ENCODE measurements around the gene GNG4.

Gene GNG4

DNA sequence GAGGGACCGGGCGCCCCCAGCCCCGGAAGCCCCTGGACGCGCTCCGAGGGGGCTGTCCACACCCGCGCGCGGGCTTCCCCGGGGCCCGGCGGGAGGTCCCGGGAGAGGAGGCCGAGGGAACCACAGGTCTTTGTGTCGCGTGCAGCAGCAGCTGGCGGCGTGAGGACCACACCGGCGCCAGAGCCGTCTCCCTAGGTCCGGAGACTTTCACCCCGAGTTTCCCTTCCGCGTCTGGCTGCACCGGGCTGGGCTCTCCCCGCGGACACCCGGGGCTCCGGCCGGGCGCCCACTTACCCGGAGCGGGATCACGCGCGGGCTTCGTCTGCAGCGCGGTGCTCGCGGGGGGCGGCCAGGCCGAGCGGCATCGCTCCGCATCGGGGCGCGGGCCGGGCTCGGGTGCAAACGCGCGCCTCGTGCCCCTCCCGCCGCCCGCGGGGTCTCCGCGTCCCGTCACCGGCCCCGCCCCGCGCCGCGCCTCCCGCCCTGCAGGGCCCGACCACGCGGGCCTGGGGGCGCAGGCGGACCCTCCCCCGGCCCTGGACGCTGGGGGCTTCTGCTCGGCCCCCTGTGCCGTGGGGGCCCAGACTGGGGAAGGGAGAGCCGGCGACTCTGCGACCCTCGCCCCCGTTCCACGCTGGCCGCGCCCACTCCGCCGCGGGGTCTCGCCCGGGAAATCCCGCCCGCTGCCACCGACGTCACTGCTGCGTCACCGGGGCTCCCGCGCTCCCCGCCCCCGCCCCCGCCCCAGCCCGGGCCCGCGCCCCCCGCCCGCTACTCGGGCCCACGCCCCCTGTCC lies at the start of gene GNG4:
Gene GNG4 (minus strand): TSS at position 417 of the 796 bp plus-strand sequence. CDS start 65,946 bp downstream, outside the sequence.
- peak; percentile 61 for DNase-seq

GRCh38 chr1:235697508-235697907 lies 47.9 kb upstream of the GNG4 start:
- no peak for DNase-seq

DNA sequence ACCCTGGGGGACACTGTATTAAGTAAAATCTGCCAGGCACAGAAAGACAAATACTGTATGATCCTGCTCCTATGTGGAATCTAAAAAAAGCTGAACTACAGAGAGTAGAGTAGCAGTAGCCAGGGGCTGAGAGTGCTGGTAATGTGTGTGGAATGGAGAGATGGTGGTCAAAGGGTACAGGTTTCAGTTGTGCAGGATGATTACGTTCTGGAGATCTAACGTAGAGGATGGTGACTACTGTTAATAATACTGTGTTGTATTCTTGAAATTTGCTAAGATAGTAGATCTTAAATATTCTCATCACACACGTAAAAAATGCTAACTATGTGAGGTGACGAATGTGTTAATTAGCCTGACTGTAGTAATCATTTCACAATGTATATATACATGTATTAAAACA lies 39.8 kb upstream of the GNG4 start:
- DNase-seq = no peak

GRCh38 chr1:235688096-235688495 lies 38.5 kb upstream of the GNG4 start:
- no peak for DNase-seq

DNA sequence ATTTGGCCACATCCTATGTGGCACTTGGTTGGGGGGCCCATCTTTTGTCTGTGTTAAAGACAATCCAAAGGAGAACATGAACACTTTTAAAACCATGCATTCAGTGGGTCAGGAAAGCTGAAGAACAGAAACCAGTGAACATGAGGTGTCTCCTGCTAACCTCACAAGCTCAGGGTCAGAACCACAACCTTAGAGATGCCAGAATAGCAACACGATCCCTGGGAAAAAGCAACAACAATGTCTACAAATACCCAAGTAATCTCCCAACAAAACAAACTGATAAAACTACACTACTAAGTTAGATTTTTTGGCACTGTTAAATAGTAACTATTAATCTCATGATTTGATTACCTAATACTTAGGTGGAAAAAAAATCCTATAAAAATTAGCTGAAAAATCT lies 34.1 kb upstream of the GNG4 start:
- no peak for DNase-seq

GRCh38 chr1:235682216-235682615 lies 32.6 kb upstream of the GNG4 start:
- DNase-seq = no peak

DNA sequence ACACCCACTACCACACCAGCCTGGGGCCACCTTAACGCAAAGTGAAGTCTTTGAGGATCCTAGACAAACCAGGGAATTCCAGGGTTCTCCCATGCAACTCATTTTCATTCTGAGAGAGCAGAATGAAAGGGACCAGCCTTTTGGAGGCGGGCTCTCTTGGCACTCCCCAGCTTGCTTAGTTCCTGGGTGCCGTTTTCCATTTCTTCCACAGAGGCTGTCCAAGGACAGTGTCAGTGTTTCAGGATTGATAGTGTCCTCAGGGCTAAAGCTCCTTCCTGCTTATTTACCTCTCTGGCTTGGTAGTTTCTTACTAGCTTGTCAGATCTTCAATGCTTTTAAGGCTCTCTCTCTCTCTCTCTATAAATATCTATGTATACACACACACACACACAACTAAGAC lies 30.1 kb upstream of the GNG4 start:
- no peak for DNase-seq

DNA sequence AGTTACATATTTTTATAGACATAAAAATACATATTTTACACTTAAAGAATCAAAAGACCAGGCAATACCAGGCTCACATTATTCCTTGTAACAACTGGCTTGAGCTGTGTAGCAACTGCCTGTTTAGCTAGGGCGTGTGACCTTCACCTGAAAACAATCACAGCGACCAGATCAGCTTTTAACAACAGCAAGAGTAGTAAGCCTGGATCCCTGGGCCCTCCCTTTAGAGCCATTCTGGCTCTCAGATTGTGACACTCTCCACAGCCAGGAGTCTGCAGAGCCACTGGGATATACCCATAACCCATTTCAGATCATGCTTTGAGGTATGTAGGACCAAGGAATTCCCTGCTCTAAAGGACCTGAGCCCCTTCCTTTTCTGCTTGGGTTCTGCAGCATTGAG lies 29.4 kb upstream of the GNG4 start:
- no peak for DNase-seq

DNA sequence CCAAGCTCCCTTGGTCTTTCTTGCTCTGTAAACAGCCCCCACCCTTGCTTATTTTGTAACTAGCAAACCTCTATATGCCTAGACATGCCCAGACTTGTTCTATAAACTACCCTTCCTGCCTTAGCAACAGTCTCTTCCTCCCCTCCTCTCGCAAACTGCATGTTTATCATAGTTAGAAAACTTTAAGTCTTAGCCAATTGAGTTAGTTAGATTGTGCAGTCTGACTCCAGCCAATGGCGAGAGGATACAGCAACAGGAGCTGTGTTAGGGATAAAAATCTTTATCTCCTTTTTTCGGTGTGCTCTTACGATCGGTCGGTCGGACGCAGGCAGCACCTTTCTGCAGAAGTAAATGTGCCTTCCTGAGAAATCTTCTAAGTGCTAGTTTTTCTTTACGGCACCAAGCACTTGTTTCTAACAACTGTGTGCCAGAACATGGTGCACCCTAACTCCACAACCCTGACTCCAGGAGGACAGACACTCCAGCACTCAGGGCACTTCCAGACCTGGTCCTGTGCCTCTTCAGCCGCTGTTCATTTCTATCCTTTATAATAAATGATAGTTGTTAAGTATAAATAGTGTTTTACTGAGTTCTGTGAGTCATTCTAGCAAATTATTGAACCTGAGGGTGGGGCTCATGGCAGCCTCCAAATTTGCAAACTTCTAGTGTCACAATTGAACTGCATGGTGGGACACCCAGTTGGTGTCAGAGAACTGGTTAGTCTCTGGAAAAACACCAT lies 25.7 kb upstream of the GNG4 start:
- DNase-seq = no peak

DNA sequence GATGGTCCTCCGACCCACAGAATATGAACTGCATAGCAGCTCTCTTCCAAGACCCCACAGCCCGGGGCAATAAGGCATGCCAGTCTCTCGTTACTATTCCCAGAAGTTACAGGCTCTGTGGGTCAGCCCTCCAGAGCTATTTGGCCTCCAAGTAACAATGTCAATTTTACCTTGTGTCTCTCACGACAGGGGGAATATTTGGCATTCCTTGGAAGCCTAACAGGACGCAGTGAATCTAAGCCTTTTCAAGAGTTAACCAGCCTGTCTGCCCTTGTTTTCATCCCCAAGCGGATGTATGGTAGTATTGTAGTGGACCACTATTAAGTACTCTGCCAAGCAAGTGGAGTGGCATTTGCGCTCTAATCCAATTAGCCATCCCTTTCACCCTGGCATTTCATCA lies 24.4 kb upstream of the GNG4 start:
- DNase-seq = no peak

GRCh38 chr1:235671992-235672391 lies 22.4 kb upstream of the GNG4 start:
- no peak for DNase-seq

- DNase-seq = no peak
These were observed 20.7 kb upstream of the GNG4 start for GRCh38 chr1:235670157-235670776.

GRCh38 chr1:235669277-235669676 lies 19.7 kb upstream of the GNG4 start:
- DNase-seq = no peak

DNA sequence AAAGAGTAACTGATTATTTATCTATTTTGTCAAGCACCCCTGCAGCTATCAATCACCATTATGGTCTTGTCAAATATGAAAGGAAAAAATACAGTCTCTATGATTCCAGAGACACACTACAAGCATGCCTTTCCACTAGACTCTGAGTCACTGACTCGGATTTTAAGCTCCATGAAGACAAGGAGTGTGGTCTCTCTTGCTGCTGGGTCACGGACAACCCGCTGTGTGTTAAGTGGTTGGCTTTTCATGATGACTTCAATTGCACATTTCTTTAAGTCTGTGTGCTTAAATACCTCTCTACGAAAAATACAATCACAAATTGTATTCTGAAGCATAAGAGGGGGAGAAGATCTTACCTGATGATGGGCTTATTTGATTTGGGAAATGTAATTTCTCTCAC lies 14.0 kb upstream of the GNG4 start:
- no peak for DNase-seq

GRCh38 chr1:235661568-235661967 lies 12.0 kb upstream of the GNG4 start:
- no peak for DNase-seq

GRCh38 chr1:235659186-235659771 lies 9.7 kb upstream of the GNG4 start:
- no peak for DNase-seq

DNA sequence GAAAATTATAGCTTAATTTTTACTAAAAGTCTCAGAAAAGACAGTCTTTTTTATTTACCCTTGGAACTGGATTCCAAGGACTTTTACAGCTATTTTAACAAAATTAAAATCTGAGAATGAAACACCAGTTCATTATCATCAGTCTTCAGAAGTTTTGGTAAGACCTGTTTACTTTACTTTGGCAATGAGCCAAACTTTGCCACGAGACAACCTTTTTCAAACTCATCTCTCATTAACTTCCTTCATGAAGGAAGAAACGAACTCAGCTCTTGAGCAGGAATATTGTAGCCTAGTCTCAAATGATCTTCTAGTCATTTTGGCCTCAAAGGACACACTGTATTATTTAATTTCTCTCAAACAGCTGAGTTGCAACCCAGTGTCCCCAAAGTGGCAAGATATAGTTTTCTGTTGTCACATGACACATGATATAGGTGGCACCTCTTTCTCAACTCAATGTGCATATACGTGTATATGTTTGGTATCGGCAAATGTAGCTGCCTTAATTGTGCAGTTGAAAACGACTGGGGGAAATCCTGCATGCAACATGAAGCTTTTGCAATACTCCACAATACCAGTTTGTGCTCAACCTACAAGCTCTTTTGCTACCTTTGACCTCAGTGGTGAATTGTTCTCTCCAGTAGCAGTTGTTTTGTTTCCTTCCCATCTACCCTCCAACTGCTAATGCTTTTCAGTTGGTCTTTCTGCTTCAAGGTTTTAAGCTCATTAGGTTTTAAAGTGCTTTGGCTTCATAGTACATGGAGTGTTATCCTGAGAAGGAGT lies 8.4 kb upstream of the GNG4 start:
- DNase-seq = no peak

DNA sequence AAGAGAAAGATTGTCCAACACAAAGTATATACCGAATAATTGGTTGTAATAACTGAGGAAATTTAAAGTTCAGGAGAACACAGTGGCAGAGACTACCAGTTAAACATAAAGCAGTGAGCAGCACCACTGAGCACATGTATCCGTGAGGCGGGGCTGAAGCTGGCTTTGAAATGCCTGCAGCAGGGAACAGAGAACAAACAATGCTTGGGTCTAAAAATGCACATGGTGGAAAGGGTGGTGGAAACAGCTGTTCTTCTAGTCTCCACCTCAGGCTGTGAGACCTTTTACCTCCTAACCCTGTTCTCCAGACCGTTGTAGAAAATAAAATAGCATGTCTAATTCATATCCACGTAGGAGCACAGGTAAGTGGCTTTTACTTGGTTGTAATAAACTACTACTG lies 7.7 kb upstream of the GNG4 start:
- DNase-seq = no peak

GRCh38 chr1:235652364-235652763 lies 2.8 kb upstream of the GNG4 start:
- DNase-seq = no peak

- no peak for DNase-seq
These were observed 1.7 kb upstream of the GNG4 start for GRCh38 chr1:235651170-235651806.

DNA sequence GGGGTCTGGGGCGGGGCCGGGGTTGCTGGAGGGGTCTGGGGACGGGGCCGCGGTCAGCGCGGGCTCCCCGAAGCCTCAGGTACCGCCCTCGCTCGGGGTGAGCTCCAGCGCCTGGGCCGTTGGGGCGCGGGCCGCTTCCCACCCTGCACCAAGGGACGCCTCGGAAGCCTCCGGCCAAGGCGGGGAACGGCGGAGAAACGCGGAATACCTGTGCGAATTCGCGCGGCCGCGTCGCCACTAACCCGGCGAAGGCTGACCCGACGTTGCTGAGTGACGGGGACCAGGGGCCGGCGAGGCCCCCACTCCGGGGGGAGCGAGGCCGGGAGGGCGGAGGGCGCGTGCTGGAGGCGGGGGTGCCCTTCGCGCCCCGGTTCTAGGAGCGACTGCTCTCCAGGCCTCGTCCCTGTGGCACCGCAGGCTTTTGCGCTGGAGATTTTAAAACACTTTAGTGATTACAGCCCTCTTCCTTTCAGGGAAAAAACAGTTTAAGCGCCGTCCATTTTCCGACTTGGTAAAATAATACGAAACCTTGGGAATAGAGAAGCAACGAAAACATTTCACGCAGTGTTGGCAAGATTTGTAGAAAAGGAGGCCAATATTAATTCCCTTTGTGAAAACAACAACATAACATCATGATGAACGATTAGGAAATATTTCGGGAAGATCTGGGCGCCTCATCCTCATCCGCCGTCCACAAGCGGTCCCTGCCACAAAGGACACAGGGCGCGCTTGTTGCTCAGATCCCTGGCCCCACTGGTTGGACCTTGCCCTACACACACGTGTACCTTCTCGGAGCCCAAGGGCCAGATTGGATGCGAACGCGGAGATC lies 971 bp upstream of the GNG4 start:
- DNase-seq = peak; percentile 44
